ENCODE measurements around the gene MRPL48. TPM values are rescaled to one million over a fixed set of nuclear protein-coding genes. Genes with fewer than 3 reads are reported as not detected.
A peak's percentile ranks its signal among the peaks of the same experiment; 100 is the strongest.
"Not testable (repeated sequence)": the region's sequence is repeated elsewhere in the genome, so short reads cannot be mapped to it uniquely, and the experiment has no call there.

The MRPL48 gene
- total RNA-seq, 4 donors from 2014 or later: 10.5 to 24.4 (median 15.4) TPM

- 1% methylated on average over 18 of the region's 74 CpGs for WGBS
These were observed 26.8 kb upstream of the MRPL48 start, which contains the start of gene RAB6A for GRCh38 chr11:73760679-73761402. Gene RAB6A, minus strand, starts transcription at chr11:73761074. Its CDS starts 439 bp downstream, at chr11:73760635.

GRCh38 chr11:73761403-73761945 is 26.2 kb upstream of the MRPL48 start:
- no peaks in the 10 kb centered on the region for H3K9me3 ChIP-seq
- peaks cover 35% of the 10 kb centered on the region for H3K4me1 ChIP-seq
- no peaks in the 10 kb centered on the region for H3K27me3 ChIP-seq
- H3K27ac ChIP-seq: peak overlapping the region; percentile 95
- no peaks in the 10 kb centered on the region for H3K36me3 ChIP-seq
- WGBS: 50% methylated on average over 16 of the region's 16 CpGs
- TF ChIP-seq POLR2A (IDR thresholded peaks at IDR 0.05) (no peak), EP300 (IDR thresholded peaks at IDR 0.05) (peak; percentile 20), CTCF (IDR thresholded peaks at IDR 0.05) (no peak), POLR2AphosphoS5 (IDR thresholded peaks at IDR 0.05) (peak in 1 of 3 donors; percentile 100)
- H3K4me3 ChIP-seq: peak overlapping the region; percentile 91
- DNase-seq (ENCODE audit: low spot score in 2 of 2): no peak

More at GRCh38 chr11:73760679-73761402, 26.8 kb upstream of the MRPL48 start, which contains the start of gene RAB6A:
- Histone ChIP-seq H3K9me3 (no peaks in the 10 kb centered on the region), H3K4me3 (peak within 1 kb of the TSS; percentile 91), H3K27me3 (no peaks in the 10 kb centered on the region), H3K27ac (peak within 1 kb of the TSS; percentile 95), H3K4me1 (peaks cover 37% of the 10 kb centered on the region), H3K36me3 (no peaks in the 10 kb centered on the region)
- TF ChIP-seq POLR2AphosphoS5 (IDR thresholded peaks at IDR 0.05) (peak in 2 of 3 donors; percentile 45 to 61), POLR2A (IDR thresholded peaks at IDR 0.05) (peak; percentile 89 to 90), CTCF (IDR thresholded peaks at IDR 0.05) (peak; percentile 35 to 43), EP300 (IDR thresholded peaks at IDR 0.05) (no peak)
- DNase-seq (ENCODE audit: low spot score in 2 of 2): peak; percentile 100

GRCh38 chr11:73762732-73763131 is 24.9 kb upstream of the MRPL48 start:
- peaks cover 29% of the 10 kb centered on the region for H3K4me1 ChIP-seq
- TF ChIP-seq CTCF (IDR thresholded peaks at IDR 0.05) (no peak), POLR2AphosphoS5 (IDR thresholded peaks at IDR 0.05) (no peak), POLR2A (IDR thresholded peaks at IDR 0.05) (no peak), EP300 (IDR thresholded peaks at IDR 0.05) (no peak)
- no peak overlapping the region for H3K4me3 ChIP-seq
- no peak for DNase-seq (ENCODE audit: low spot score in 2 of 2)
- H3K36me3 ChIP-seq: no peaks in the 10 kb centered on the region
- H3K27me3 ChIP-seq: no peaks in the 10 kb centered on the region
- H3K9me3 ChIP-seq: no peaks in the 10 kb centered on the region
- H3K27ac ChIP-seq: no peak overlapping the region

- no peak overlapping the region for H3K4me3 ChIP-seq
- no peak for TF ChIP-seq EP300 (IDR thresholded peaks at IDR 0.05)
- TF ChIP-seq POLR2A (IDR thresholded peaks at IDR 0.05): no peak
- no peak for TF ChIP-seq POLR2AphosphoS5 (IDR thresholded peaks at IDR 0.05)
- no peak for TF ChIP-seq CTCF (IDR thresholded peaks at IDR 0.05)
- H3K36me3 ChIP-seq: no peaks in the 10 kb centered on the region
- no peaks in the 10 kb centered on the region for H3K27me3 ChIP-seq
- H3K9me3 ChIP-seq: no peaks in the 10 kb centered on the region
- H3K27ac ChIP-seq: no peak overlapping the region
- peaks cover under 1% of the 10 kb centered on the region for H3K4me1 ChIP-seq
- DNase-seq (ENCODE audit: low spot score in 2 of 2): no peak
- 47% methylated on average over 1 of the region's 1 CpG for WGBS
These were observed 20.9 kb upstream of the MRPL48 start for GRCh38 chr11:73766763-73767162.

GRCh38 chr11:73770811-73771210 is 16.9 kb upstream of the MRPL48 start:
- not testable (repeated sequence) for H3K4me3 ChIP-seq; H3K36me3 ChIP-seq; DNase-seq (ENCODE audit: low spot score in 2 of 2); H3K9me3 ChIP-seq; H3K4me1 ChIP-seq; H3K27me3 ChIP-seq; H3K27ac ChIP-seq
- 96% methylated on average over 7 of the region's 7 CpGs for WGBS
